A673 (cell line): ENCODE data around the gene ZDHHC1. TPM values are rescaled to one million over a fixed set of nuclear protein-coding genes. Genes with fewer than 3 reads are reported as not detected.

Experiments
- BruUV-seq: library from RNA; stranded (reverse); fragments of 400-500 nt; replicated peaks from 2 replicates; lab custom pipeline; 2021; lab: Mats Ljungman, UMichigan
- CTCF ChIA-PET: fragments of 300-600 bp; sonication (Branson Sonifier 250); formaldehyde crosslinking; loops from one replicate; lab custom pipeline; 2022; ENCODE audit warnings: antibody characterized with exemption; lab: Charles Lee
- POLR2A ChIA-PET: fragments of 300-600 bp; sonication (Branson Sonifier 250); formaldehyde crosslinking; loops from one replicate; lab custom pipeline; 2022; ENCODE audit warnings: antibody characterized with exemption; ENCODE audit not compliant: low non-redundant PET; lab: Charles Lee
- DNase-seq: peaks from one replicate; pipeline ENCODE4 v3.0.0-alpha.2; 2015; ENCODE audit warnings: low spot score
- H3K27ac ChIP-seq: fragments of 200-600 bp; sonication (generic); 2 replicates; pipeline ENCODE4 v1.5.1; 2016; ENCODE audit warnings: mixed run types, low read depth, mild to moderate bottlenecking, mixed read lengths, antibody characterized with exemption, low read length; ENCODE audit not compliant: poor library complexity, severe bottlenecking
- H3K27me3 ChIP-seq: fragments of 200-600 bp; sonication (generic); replicated peaks from 2 replicates; pipeline ENCODE4 v1.6.1; 2017; ENCODE audit warnings: mixed run types, low read depth, mild to moderate bottlenecking, mixed read lengths, antibody characterized with exemption, low read length; ENCODE audit not compliant: insufficient read depth, poor library complexity
- H3K36me3 ChIP-seq: fragments of 200-600 bp; sonication (generic); 2 replicates; pipeline ENCODE4 v1.6.1; 2016; ENCODE audit warnings: mixed run types, mild to moderate bottlenecking, mixed read lengths, antibody characterized with exemption, low read length; ENCODE audit not compliant: insufficient read depth, poor library complexity, severe bottlenecking
- H3K4me1 ChIP-seq: fragments of 200-600 bp; sonication (generic); 2 replicates; pipeline ENCODE4 v1.6.1; 2017; ENCODE audit warnings: mixed run types, mild to moderate bottlenecking, mixed read lengths, antibody characterized with exemption, low read length; ENCODE audit not compliant: insufficient read depth, poor library complexity, severe bottlenecking
- H3K4me3 ChIP-seq: fragments of 200-600 bp; sonication (generic); 2 replicates; pipeline ENCODE4 v1.5.1; 2016; ENCODE audit warnings: low read depth, mixed run types, mild to moderate bottlenecking, mixed read lengths, low read length; ENCODE audit not compliant: poor library complexity, severe bottlenecking
- H3K9me3 ChIP-seq: fragments of 200-600 bp; sonication (generic); 2 replicates; pipeline ENCODE4 v1.6.1; 2016; ENCODE audit warnings: mixed run types, low read depth, mild to moderate bottlenecking, mixed read lengths, antibody characterized with exemption, low read length; ENCODE audit not compliant: poor library complexity, severe bottlenecking
- CTCF ChIP-seq: fragments of 300-800, 200-600 bp; sonication (generic); conservative IDR thresholded peaks from 2 replicates; pipeline ENCODE4 v1.5.1; 2017; ENCODE audit warnings: low read depth, mild to moderate bottlenecking, antibody characterized with exemption, low read length, moderate library complexity, mixed read lengths
- EZH2 ChIP-seq: fragments of 200-600 bp; sonication (generic); IDR thresholded peaks from 2 replicates; pipeline ENCODE4 v1.6.1; 2017; ENCODE audit warnings: borderline replicate concordance, low read depth, mild to moderate bottlenecking, mixed read lengths, antibody characterized with exemption, low read length; ENCODE audit not compliant: poor library complexity, severe bottlenecking
- intact Hi-C: fragments of 100-400 bp; cut with micrococcal nuclease; formaldehyde crosslinking; loops from one replicate; pipeline ENCODE4 v1.10.0; 2022; ENCODE audit not compliant: unreplicated experiment
- total RNA-seq: library from RNA; stranded (reverse); gene quantifications from 2 replicates; pipeline ENCODE4 v1.2.3, GENCODE V29; 2021

Gene ZDHHC1
- total RNA-seq, 1 experiment from 2014 or later, result 5.3 TPM

- BruUV-seq, result no TSS peak
- ChIA-PET CTCF (interaction anchor here (0.6 to 1.2 kb wide), 3 partner anchors 15 to 57 kb away, joined by 3 to 7 read pairs (median 3); no protein-coding TSS in a partner anchor), POLR2A (no interaction called here)
- Histone ChIP-seq H3K36me3 (no peaks in the 10 kb centered on the region), H3K4me1 (peaks cover 4% of the 10 kb centered on the region), H3K4me3 (no peak overlapping the region), H3K27me3 (no peaks in the 10 kb centered on the region), H3K27ac (no peak overlapping the region), H3K9me3 (no peaks in the 10 kb centered on the region)
- peak; percentile 57 for TF ChIP-seq CTCF
- TF ChIP-seq EZH2, result no peak
- intact Hi-C loops, result no loop called here
- peak; percentile 33 for DNase-seq
These were observed 40.3 kb upstream of the ZDHHC1 start for GRCh38 chr16:67456391-67457081.

GRCh38 chr16:67454852-67455251, 38.6 kb upstream of the ZDHHC1 start:
- ChIA-PET CTCF (interaction anchor here (0.6 kb wide), 1 partner anchor 254 kb away, joined by 3 read pairs; no protein-coding TSS in a partner anchor), POLR2A (no interaction called here)
- intact Hi-C loops, result no loop called here
- Histone ChIP-seq H3K4me1 (peaks cover 4% of the 10 kb centered on the region), H3K27ac (no peak overlapping the region), H3K4me3 (no peak overlapping the region), H3K36me3 (no peaks in the 10 kb centered on the region), H3K9me3 (no peaks in the 10 kb centered on the region), H3K27me3 (no peaks in the 10 kb centered on the region)
- no peak for DNase-seq
- TF ChIP-seq CTCF, result no peak
- TF ChIP-seq EZH2, result no peak
- BruUV-seq, result no TSS peak

- ChIA-PET CTCF (no interaction called here), POLR2A (no interaction called here)
- H3K36me3 ChIP-seq, result no peaks in the 10 kb centered on the region
- DNase-seq, result no peak
- BruUV-seq, result no TSS peak
- H3K4me1 ChIP-seq, result no peaks in the 10 kb centered on the region
- H3K27me3 ChIP-seq, result no peaks in the 10 kb centered on the region
- H3K27ac ChIP-seq, result no peak overlapping the region
- intact Hi-C loops, result no loop called here
- TF ChIP-seq CTCF (no peak), EZH2 (no peak)
- no peak overlapping the region for H3K4me3 ChIP-seq
- no peaks in the 10 kb centered on the region for H3K9me3 ChIP-seq
These were observed 37.8 kb upstream of the ZDHHC1 start for GRCh38 chr16:67454104-67454503.
